NK-92 (cell line): Measurements from ENCODE around the gene MCRIP1.
A peak's percentile ranks its signal among the peaks of the same experiment; 100 is the strongest.

Experiments
- DNase-seq: peaks from one replicate; lab custom pipeline; 2025; ENCODE audit not compliant: unreplicated experiment; lab: John Stamatoyannopoulos, UW

MCRIP1 gene

DNA sequence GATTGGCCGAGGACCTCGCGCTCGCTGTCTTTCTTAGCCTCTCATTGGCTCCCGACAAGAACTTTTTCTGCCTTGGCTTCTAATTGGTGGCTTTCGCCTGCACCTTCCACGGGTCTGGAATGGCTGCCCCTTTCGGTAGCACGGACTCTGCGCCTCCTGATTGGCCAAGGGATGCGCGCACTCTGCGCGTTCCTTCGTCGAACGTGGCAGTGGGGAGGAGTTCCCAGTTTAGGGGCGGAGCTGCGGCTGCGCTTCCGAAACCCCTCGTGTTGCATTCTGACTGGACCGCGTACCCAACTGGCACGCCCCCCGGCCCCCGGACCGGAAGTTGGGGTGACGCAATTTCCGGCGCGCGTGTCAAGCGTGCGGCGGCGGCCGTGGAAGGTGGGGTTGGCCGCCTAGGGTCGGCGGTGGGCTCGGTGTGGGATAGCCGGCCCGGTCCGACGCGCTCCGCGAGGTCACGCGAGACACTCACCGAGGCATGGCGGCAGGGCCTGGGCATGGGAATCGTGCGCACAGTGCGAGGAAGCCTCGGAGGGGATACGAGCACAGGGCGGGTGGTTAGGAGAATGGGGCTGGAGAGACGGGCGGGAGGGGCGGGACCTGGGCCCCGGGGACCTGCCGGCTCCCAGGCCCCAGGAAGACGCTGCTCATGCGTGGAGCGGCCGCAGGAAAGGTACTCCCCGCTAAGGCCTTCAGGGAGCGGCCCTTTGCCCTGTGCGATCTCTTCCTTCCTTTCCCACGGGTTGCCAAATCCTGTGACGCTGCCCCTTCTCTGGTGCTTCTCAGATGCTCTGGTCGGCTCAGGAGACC lies 27.9 kb upstream of the MCRIP1 start:
- peak; percentile 96 for DNase-seq

DNA sequence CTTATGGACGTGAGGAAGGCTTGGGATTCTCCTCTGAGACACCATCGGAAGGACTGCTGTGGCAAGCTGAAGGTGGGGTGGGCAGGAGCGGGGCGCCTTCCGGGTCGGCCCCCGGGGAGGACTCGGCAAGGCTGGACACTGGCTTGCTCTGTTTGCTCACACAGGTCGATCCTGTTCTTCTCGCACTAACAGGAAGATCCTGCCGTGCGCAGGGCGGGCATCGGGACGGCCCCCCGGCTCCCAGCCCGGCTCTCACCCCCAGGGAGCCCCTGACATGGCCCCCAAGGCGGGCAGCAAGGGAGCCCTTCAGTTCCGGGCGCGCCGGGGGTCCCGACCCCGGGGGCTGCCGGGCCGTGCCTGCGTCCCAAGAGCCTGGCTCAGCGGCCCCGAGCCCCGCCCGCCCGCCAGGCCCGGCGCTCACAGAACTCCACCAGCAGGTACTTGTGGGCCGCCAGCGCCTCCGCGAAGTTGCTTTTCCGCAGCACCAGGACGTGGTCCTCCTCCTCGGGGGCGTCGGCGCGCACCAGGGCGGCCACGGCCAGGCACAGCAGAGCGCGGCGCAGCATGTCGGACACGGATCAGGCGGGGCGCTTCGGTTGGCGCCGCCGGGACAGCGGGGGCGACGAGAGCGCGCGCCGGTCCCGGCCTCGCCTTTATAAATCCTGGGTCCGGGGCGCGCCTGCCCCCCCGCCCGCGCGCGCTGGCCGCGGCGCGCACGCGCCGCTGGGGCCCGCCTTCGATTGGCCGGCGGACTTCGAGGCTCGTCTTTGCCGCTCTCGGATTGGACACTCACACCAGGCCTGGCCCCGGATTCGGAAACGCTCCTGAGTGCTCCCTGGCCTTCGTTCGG lies 27.0 kb upstream of the MCRIP1 start, which contains the start of gene P4HB:
P4HB (minus strand) TSS at position 630 of the 850 bp plus-strand sequence; CDS start at position 566, 64 bp downstream.
- DNase-seq: no peak

DNA sequence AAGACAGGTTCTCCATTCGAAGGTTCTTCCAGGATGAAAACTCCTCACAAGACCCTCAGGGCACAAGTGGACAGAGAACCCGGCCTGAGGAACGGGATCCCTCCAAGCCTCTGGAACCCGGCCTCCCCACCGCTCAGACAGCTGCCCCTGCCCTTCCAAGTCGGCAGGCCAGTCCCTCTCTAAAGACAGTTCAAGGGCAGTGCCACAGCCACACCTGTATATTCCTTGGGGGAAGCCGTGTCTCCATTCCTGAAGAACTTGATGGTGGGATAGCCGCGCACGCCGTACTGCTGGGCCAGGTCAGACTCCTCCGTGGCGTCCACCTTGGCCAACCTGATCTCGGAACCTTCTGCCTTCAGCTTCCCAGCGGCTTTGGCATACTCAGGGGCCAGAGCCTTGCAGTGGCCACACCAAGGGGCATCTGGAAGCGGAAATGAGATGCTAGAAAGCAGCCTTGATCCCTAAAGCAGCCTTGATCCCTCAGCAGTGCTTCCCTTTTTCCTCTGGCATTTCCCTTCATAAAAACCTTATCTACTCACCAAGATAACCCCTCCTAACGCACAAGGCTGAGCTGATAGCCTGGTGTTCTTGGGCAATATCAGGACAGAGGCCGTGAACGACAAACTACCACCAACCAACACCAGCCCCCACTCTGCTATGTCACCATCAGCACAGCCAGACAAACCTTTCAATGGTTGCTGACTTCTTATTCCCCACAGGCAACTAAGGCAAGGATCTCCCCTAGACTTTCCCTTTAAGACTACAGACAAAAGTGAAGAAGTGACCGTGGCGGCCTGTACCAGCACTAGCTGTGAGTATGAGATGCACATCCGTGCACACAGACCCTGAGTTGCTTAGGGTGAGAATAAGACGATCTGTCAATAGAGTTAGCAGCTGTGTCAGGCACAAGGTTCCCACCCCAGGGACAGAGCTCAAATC lies 26.1 kb upstream of the MCRIP1 start:
- DNase-seq: no peak

DNA sequence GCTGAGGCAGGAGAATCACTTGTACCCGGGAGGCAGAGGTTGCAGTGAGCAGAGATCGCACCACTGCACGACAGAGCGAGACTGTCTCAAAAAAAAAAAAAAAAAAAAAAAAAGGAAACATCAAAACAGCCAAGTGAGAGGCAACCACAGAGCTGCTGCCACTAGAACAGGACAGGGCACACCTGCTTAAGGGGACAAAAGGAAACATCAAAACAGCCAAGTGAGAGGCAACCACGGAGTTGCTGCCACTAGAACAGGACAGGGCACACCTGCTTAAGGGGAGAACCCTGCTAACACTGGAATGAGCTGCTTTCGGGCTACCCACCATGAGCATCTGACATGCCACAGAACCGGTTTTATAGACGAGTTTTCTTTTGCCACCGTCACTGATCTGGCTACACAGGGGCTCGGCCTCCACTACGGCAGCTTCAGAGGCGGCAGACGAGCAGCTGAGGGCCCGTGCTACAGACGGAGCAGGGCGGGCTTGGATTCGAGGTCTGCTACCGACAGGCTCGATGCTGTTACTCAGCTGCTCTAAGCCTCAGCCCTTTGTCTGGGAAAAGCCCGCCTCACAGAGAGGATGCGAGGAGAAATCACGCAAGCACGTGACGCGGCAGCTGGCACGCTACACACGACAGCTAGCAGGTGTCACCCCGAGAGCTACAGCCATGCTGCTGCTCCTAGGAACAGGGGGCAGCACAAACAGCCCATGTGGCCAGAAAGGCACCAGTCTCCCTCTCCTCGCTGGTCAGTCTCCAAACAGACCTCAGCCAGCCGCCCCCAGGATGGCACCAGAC lies 25.3 kb upstream of the MCRIP1 start:
- DNase-seq: no peak

DNA sequence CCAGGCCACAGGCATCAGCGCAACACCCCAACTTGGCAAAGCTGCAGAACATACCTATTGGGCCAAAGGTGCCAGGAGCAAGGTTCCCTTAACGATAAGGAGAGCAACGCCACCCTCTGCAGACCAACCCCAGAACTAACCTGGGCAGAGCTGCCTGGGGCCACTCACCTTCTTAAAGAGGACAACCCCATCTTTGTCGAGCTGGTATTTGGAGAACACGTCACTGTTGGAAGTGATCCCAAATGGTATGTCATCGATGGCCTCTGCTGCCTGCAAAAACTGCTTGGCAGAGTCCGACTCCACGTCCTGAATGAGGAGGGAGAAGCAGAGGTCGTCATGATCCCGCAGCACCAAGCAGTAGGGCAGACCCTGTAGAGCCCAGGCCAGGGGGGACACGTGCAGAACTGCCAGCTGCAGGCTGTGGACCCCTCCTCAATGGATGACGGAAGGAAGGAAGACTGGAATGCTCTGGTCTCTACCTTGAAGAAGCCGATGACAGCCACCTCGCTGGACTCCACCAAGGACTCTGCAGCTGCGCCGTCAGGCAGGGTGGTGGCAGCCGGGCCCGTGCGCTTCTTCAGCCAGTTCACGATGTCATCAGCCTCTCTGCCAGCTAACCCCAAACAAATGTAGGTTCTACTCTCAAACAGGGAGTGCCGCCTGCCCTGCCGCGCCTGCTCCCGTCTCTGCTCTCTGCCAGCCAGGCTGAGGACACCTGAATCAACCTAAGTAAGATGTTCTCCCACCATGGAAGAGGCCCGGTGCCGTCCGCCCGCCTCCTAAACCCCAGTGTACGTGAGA lies 22.1 kb upstream of the MCRIP1 start:
- no peak for DNase-seq

DNA sequence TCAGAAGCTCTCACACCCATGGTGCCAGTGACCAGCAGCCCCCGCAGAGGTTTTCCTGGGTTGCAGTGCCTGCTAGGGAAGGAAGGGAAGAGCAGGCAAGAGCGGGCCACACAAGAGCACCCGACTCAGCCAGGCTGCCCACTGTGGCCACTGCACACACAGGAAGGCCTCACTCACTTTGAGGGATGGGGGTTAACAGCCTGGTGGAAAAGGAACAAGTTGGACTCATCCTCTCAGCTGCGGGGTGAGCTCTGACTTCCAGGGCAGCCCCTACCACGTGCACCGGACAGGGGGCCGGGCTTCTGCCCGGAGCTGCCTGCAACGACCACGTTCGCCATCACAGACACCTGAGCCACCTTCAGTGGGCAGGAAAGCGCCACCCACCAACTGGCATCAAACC lies 19.1 kb upstream of the MCRIP1 start:
- DNase-seq: no peak

DNA sequence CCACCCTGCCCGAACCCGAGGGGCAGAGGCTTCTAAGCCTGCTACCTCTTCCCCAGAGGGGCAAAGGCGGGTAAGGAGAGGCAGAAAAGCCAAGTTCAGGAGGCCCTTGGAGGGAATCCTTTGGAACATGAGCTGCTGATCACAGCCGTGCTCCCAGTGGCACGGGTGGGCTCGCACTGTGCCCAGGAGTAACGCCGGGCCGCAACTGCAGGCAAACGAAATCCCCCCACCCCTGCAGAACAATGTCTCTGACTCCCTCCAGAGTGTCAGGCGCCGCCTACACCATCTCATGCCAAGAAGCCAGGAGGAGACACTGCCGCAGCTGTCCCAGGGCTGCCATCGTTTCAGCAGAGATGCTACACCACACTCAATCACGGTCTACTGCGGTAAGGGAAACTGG lies 18.3 kb upstream of the MCRIP1 start:
- DNase-seq: no peak

DNA sequence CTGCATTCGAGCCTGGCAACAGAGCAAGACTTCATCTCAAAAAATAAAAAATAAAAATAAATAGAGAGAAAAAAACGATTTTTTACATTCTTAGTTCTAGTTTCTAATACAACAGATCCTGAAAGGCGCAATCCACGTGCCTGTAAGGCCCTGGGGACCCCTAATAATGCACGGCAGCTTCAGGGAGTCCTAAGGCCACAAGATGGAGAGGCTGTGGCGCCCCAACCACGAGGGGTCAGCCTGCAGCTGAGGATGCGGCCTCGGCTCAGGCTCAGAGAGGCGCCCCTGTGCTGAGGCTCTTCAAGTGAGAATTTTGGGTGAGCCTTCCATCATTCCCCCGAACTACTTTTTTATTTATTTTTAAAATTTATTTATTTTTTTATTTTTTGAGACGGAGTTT lies 16.4 kb upstream of the MCRIP1 start:
- no peak for DNase-seq

DNA sequence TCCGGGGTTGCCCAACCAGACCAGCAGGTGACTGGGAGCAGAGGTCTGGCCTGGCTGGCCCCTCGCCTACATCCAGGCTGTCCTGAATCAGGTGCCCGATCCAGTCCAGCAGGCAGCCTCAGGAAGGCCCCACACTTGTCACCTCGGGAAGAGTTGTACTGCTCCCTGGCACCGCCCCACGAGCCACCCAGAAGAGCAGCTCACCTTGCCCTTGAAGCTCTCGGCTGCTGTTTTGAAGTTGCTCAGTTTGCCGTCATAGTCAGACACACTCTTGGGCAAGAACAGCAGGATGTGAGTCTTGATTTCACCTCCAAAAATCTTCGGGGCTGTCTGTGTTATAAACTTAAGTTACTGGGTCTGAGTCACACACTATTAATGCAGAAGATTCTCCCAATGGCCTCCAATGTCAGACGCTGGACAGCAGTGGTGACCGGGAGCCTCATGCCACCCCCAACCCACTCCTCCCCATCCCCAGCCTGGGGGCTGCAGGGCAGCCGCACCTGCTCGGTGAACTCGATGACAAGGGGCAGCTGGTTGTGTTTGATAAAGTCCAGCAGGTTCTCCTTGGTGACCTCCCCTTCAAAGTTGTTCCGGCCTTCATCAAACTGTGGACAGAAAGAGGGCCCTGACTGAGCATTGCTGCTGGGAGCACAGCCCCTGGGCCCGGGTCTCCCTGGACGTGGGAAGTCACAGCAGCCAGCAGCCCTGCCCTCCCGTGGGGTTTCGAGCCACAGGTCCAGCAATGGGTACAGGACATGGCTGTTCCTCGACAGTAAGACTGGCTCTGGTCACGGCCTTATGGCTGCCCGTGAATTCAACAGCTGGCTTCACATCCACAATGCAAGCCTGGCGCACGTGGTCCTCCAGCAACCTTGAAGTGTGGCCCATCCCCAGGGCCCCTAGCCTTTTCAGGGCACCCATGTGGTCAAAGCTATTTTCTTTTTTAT lies 13.9 kb upstream of the MCRIP1 start:
- DNase-seq: no peak

DNA sequence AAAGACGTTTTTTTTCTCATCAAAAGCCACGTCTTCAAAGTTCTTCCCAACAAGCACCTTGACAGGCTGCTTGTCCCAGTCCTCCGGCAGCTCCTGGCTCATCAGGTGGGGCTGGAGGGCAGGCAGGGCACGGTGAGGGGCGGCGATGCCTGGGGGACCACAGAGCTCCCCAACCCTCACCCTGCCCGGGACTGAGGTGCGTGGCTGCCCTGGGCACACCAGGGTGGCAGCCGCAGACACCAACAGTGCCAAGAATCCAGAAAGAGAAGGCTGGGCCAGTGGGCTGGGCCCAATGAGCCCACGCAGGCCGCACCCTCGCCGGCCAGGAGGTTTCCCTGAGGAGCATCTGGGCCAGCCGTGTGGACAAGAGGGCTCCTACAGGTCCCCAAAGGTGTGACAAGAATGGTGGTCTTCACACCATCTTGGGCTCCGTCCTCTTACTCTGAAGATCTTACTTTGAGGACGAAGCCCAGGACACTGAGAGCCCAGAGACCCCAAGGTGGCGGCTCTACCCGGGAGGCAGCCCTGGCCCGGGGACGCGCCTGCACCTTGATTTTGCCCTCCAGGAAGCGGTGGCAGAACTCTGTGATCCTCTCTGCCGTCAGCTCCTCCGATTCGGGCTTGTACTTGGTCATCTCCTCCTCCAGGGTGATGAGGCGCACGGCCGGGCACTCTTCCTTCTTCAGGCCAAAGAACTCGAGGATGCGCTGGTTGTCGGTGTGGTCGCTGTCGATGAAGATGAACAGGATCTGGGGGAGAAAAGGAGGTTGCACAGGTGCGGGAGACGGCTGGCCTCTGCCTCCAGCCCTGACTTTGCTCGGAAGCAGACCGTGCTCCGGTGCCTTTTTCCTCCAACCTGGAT lies 13.0 kb upstream of the MCRIP1 start:
- no peak for DNase-seq

DNA sequence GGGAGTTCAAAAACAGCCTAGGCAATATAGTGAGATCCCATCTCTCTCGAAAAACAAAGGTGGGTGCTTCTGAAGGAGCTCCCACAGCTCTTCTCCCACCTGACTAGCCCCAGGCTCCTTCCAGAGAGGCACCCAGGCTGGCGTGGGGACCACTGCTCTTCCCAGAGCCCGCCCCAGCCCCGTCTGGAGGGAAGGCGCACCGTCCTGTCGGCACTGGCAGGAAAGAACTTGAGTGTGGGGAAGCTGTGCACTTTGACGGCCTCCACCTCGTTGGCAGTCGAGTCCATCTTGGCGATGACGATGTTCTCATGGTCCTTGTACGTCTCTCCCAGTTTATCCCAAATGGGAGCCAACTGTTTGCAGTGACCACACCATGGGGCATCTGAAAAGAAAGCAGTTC lies 12.3 kb upstream of the MCRIP1 start:
- DNase-seq: no peak

DNA sequence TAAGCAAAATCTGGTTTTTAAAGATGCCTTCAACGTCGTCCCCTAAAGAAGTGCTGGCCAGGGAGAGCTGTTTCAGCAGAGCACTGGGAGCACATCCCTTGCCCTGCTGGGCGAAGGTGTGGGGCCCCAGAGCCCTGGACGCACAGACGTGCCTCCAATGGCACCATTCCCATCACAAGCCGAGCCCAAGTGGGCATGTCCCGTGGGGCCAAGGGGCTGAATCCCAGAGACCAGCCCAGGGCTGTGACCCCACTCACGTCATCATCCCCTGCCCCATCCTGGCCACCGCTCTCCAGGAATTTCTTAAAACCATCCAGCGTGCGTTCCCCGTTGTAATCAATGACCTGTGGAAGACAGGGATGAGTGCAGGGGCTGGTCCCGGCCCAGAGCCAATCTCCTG lies 11.8 kb upstream of the MCRIP1 start:
- no peak for DNase-seq

DNA sequence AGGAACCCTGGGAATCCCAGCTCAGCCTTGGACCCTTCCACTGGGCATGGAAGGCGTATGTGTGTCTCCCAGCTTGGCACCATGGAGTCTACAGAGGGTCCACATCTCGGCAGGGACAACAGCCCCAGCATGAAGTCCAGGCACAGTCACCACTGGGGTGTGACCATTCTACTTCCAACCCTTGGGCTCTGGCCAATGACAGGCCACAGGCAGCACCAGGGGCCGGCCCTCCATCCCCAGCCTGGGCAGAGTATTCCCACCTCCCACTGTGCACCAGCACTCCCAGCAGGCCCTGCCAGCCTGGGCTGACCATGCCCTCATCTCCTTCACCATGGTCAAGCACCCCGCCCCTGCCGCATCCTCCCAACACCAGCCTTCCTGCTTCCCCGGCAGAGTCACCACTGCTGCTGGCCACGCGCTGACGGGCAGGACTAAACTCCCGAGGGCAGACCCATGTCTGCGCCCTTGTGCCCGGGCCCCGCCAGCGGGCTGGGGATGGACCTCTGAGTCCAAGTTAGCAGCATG lies 11.3 kb upstream of the MCRIP1 start:
- no peak for DNase-seq

DNA sequence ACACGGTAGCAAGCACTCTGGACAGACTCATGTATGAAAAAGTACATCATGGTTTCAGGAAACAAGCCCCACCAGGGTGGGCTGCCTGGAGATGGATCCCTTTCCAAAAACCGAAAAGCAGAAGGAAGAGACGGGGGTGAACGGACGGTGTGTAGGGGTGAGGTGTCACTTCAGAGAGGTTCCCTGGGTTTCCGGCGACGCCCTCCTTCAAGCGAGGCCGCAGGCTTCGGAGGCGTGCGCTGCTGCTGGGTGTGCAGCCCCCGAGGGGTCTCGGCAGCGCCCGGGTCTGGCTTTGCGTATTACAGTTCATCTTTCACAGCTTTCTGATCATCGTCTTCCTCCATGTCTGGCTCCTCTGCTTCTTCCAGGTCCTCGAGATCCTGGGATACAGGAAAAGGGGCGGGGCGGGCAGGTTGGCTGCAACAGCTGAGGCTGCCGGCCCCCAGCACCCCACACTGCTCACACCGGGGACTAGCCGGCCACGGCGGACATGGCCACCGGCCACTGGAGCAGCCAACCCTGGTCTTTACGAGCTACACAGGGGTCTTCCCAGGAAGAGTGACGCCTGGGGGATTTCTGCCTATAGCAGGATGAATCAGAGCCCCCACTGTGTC lies 10.7 kb upstream of the MCRIP1 start:
- no peak for DNase-seq

DNA sequence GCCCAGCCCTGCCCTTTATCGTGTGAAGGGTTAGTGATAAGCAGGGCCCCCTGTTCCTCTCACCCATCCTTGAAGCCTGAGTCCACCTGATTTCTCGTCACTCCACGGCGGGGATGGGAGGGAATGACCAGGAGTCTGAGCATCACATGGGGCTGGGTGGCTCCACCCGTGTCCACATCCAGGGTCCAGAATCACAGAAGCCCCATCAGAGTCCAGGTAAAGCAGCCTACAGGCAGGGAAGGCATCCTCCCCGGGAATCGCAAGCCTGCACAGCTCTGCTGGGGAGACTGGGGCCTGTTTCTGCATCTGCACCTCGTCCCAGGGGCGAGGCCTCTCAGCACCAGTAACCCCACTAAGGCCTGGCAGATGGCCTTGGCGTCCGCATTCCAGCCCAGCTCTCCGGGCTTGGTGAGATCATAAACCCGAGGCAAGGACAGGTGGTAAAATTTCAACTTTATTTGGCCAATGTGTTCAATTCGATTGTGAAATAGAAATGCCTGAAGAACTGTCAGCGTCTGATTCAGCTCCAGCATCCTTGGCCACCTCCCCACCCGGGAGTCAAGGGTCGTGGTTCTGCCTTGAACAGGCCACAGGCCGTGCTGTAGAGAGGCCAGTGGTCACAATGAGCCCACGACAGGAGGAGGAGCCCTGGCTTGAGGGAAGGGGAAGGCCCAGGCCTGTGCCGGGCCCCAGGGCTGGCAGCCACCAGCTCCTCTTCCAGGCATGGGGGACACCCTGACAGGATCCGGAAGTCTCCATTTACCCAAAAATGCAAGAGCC lies 9.8 kb upstream of the MCRIP1 start:
- no peak for DNase-seq

DNA sequence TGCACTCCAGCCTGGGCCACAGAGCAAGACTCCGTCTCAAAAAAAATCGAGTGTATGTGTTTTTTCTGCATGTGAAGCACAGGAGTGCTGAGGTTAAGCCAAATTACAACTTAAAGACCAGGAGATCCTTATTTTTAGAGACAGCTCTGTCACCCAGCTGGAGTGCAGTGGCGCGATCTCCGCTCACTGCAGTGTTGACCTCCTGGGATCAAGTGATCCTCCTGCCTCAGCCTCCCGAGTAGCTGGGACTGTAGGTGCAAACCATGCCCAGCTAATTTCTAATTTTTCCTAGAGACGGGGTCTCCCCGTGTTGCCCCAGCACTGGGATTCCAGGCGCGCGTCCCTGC lies 9.3 kb upstream of the MCRIP1 start:
- DNase-seq: no peak
